ENCODE data around the gene PTPRM. TPM values are rescaled to one million over a fixed set of nuclear protein-coding genes. Genes with fewer than 3 reads are reported as not detected.
A peak's percentile ranks its signal among the peaks of the same experiment; 100 is the strongest.

Gene PTPRM
- total and polyA plus RNA-seq, 7 donors: 3.9 to 151 (median 62.8) TPM

GRCh38 chr18:7607540-7608173 lies 40.5 kb downstream of the PTPRM start:
- TF ChIP-seq POLR2A (IDR thresholded peaks at IDR 0.05) (no peak), CTCF (IDR thresholded peaks at IDR 0.05) (no peak), POLR2AphosphoS5 (IDR thresholded peaks at IDR 0.05) (no peak), EP300 (IDR thresholded peaks at IDR 0.05) (no peak)
- Histone ChIP-seq H3K4me1 (peaks cover 0 to 57% (median 49%) of the 10 kb centered on the region in 4 donors), H3K27ac (peak overlapping the region; percentile 8 to 71 (median 48)), H3K27me3 (no peaks in the 10 kb centered on the region), H3K4me3 (no peak overlapping the region), H3K36me3 (no peaks in the 10 kb centered on the region), H3K9me3 (no peaks in the 10 kb centered on the region)
- WGBS, 2 donors: 87 to 89% methylated on average over 12 of the region's 12 CpGs
- DNase-seq: no peak
- intact Hi-C loops (cut with DNase I): no loop called here

DNA sequence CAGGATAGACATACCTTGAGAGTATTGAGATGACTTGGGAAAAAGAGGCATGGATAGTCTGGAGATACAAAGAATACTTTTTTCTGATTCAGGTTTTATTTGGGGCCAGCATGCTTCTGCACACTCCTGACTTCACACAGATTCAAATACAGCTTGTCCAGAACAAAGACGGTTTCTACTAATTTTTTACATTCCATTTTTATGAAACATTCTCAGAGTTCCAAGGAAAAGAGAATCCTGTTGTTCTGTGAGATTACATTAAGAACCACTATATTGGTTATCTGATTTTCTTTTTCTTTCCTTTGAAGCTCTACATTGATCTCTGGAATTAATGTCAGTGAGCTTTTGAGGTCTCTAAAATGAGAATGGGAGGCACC lies 41.0 kb downstream of the PTPRM start:
- intact Hi-C loops (cut with DNase I): no loop called here

DNA sequence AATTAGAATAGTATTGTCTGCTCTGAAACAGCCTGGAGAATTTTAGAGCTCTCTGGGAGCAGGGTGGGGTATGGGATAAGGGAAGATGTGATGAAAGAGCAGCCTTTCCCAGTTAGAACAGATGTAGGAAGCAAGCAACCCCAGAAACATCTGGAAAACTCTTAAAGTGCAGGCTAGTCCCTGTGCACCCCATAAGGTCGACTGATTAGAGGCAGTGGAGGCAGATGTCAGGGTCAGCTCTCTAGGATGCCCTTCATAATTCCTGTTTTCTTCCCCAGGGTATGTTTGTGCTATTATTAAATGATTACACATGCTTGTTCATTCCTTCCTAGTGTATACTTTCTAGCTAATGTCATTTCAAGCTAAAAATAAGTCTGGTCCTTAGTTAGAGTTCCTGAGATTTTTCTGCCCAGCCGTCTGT lies 41.7 kb downstream of the PTPRM start:
- Histone ChIP-seq H3K9me3 (no peaks in the 10 kb centered on the region), H3K4me1 (peaks cover 0 to 50% (median 43%) of the 10 kb centered on the region in 4 donors), H3K4me3 (no peak overlapping the region), H3K27ac (peak overlapping the region in 3 of 4 donors; percentile 31 to 71 (median 48)), H3K36me3 (no peaks in the 10 kb centered on the region), H3K27me3 (no peaks in the 10 kb centered on the region)
- WGBS, 2 donors: 62 to 64% methylated on average over 2 of the region's 2 CpGs
- intact Hi-C loops (cut with DNase I): no loop called here
- no peak for TF ChIP-seq EP300 (IDR thresholded peaks at IDR 0.05)
- TF ChIP-seq POLR2A (IDR thresholded peaks at IDR 0.05): no peak
- TF ChIP-seq POLR2AphosphoS5 (IDR thresholded peaks at IDR 0.05): no peak
- TF ChIP-seq CTCF (IDR thresholded peaks at IDR 0.05): no peak
- DNase-seq: no peak

More for the DNA sequence above, 41.0 kb downstream of the PTPRM start:
- peak overlapping the region in 3 of 4 donors; percentile 31 to 71 (median 48) for H3K27ac ChIP-seq
- no peak overlapping the region for H3K4me3 ChIP-seq
- no peaks in the 10 kb centered on the region for H3K27me3 ChIP-seq
- peaks cover 0 to 56% (median 48%) of the 10 kb centered on the region in 4 donors for H3K4me1 ChIP-seq
- 71 to 76% methylated on average over 1 of the region's 1 CpG for WGBS, 2 donors
- no peaks in the 10 kb centered on the region for H3K9me3 ChIP-seq
- no peak for DNase-seq
- H3K36me3 ChIP-seq: no peaks in the 10 kb centered on the region
- TF ChIP-seq CTCF (IDR thresholded peaks at IDR 0.05): no peak
- TF ChIP-seq POLR2A (IDR thresholded peaks at IDR 0.05): no peak
- no peak for TF ChIP-seq EP300 (IDR thresholded peaks at IDR 0.05)
- no peak for TF ChIP-seq POLR2AphosphoS5 (IDR thresholded peaks at IDR 0.05)

GRCh38 chr18:7609617-7610016 lies 42.5 kb downstream of the PTPRM start:
- Histone ChIP-seq H3K4me3 (no peak overlapping the region), H3K27me3 (no peaks in the 10 kb centered on the region), H3K36me3 (no peaks in the 10 kb centered on the region), H3K4me1 (peaks cover 0 to 42% (median 35%) of the 10 kb centered on the region in 4 donors), H3K9me3 (no peaks in the 10 kb centered on the region), H3K27ac (peak overlapping the region in 2 of 4 donors; percentile 48 to 71)
- no peak for DNase-seq
- TF ChIP-seq EP300 (IDR thresholded peaks at IDR 0.05): no peak
- TF ChIP-seq POLR2AphosphoS5 (IDR thresholded peaks at IDR 0.05): no peak
- TF ChIP-seq CTCF (IDR thresholded peaks at IDR 0.05): no peak
- TF ChIP-seq POLR2A (IDR thresholded peaks at IDR 0.05): no peak
- intact Hi-C loops (cut with DNase I): no loop called here
- 83 to 87% methylated on average over 1 of the region's 1 CpG for WGBS, 2 donors

All from sigmoid colon (tissue), 7 donors.